HG03469 (cell line): ENCODE results near the gene MFSD12.

Experiments used
- ATAC-seq: cut with Tn5 transposase; IDR thresholded peaks from one replicate; pipeline ENCODE4 v1.9.1; 2021; ENCODE audit warnings: mild to moderate bottlenecking, moderate library complexity, moderate number of reproducible peaks; ENCODE audit not compliant: unreplicated experiment

Gene MFSD12

GRCh38 chr19:3563709-3564524 is 6.5 kb upstream of the MFSD12 start:
- no peak for ATAC-seq

- ATAC-seq = peak; percentile 10
Measured at GRCh38 chr19:3556978-3557460, 367 bp downstream of the MFSD12 start.

GRCh38 chr19:3556423-3556977 is 886 bp downstream of the MFSD12 start:
- no peak for ATAC-seq

GRCh38 chr19:3555653-3556422 is 1.5 kb downstream of the MFSD12 start:
- no peak for ATAC-seq

- ATAC-seq = no peak
Measured at GRCh38 chr19:3554254-3555083, 2.9 kb downstream of the MFSD12 start.

GRCh38 chr19:3551792-3552095 is 5.6 kb downstream of the MFSD12 start:
- ATAC-seq = no peak

- no peak for ATAC-seq
Measured at GRCh38 chr19:3550947-3551791, 6.2 kb downstream of the MFSD12 start.

GRCh38 chr19:3549816-3550215 is 7.6 kb downstream of the MFSD12 start:
- ATAC-seq = no peak

- no peak for ATAC-seq
Measured at GRCh38 chr19:3548606-3549005, 8.8 kb downstream of the MFSD12 start.

- no peak for ATAC-seq
Measured at GRCh38 chr19:3547767-3548282, 9.6 kb downstream of the MFSD12 start.

GRCh38 chr19:3547301-3547731 is 10.1 kb downstream of the MFSD12 start:
- no peak for ATAC-seq

GRCh38 chr19:3546119-3546518 is 11.3 kb downstream of the MFSD12 start:
- no peak for ATAC-seq

GRCh38 chr19:3545669-3546034 is 11.7 kb downstream of the MFSD12 start:
- no peak for ATAC-seq

GRCh38 chr19:3544742-3545668 is 12.4 kb downstream of the MFSD12 start:
- ATAC-seq = no peak

- no peak for ATAC-seq
Measured at GRCh38 chr19:3544058-3544376, 13.4 kb downstream of the MFSD12 start.

- no peak for ATAC-seq
Measured at GRCh38 chr19:3543150-3544057, 14.0 kb downstream of the MFSD12 start.

GRCh38 chr19:3539756-3540118 is 17.6 kb downstream of the MFSD12 start:
- no peak for ATAC-seq
